Cardiac muscle cell (in vitro differentiated cells and primary cell): ENCODE data around the gene ALK. TPM values are rescaled to one million over a fixed set of nuclear protein-coding genes. Genes with fewer than 3 reads are reported as not detected.

Source experiments
- DNase-seq, 2 donors: peaks; one replicate each; pipeline versions ENCODE4 v3.0.0 to v3.0.0-alpha.2; 2010 to 2017; ENCODE audit warnings: low read depth in 1 of 2, low spot score in 1 of 2
- H3K27ac ChIP-seq: fragments of 200-600 bp; sonication (generic); 2 replicates; pipeline ENCODE4 v1.5.1; 2016
- H3K27me3 ChIP-seq: fragments of 200-600 bp; sonication (generic); 2 replicates; pipeline ENCODE4 v1.6.0; 2016; ENCODE audit warnings: control low read depth
- H3K36me3 ChIP-seq: fragments of 200-600 bp; sonication (generic); 2 replicates; pipeline ENCODE4 v1.5.1; 2016; ENCODE audit warnings: control low read depth
- H3K4me1 ChIP-seq: fragments of 200-600 bp; sonication (generic); 2 replicates; pipeline ENCODE4 v1.8.1; 2017; ENCODE audit warnings: low read depth, mild to moderate bottlenecking, mixed run types
- H3K4me3 ChIP-seq: fragments of 200-600 bp; sonication (generic); 2 replicates; pipeline ENCODE4 v1.5.1; 2016; ENCODE audit warnings: mild to moderate bottlenecking
- H3K9me3 ChIP-seq: fragments of 200-600 bp; sonication (generic); 2 replicates; pipeline ENCODE4 v1.5.1; 2017; ENCODE audit warnings: low read depth, mild to moderate bottlenecking, control low read depth
- CTCF ChIP-seq: IDR thresholded peaks from 2 replicates; pipeline ENCODE4 v1.5.1; 2012; ENCODE audit warnings: low read depth, mild to moderate bottlenecking, low read length
- polyA plus RNA-seq: library from polyadenylated mRNA; unstranded; fragments of >200 nt; fragmentation: Nextera tagmentation; extraction: Ambion mirVana; gene quantifications from 2 replicates; pipeline ENCODE4 v1.2.1, GENCODE V29; 2016
- total RNA-seq: library from RNA; depleted of rRNA; stranded (reverse); fragments of >200 nt; gene quantifications from 2 replicates; pipeline ENCODE4 v1.2.3, GENCODE V29; 2016

ALK gene
- total and polyA plus RNA-seq, 2 experiments from 2014 or later = 1.8 to 4.3 TPM

- TF ChIP-seq CTCF = no peak
- DNase-seq = no peak
- H3K4me3 ChIP-seq = no peak overlapping the region
- H3K9me3 ChIP-seq = no peaks in the 10 kb centered on the region
- H3K27me3 ChIP-seq = peaks cover 21% of the 10 kb centered on the region
- no peaks in the 10 kb centered on the region for H3K36me3 ChIP-seq
- no peaks in the 10 kb centered on the region for H3K4me1 ChIP-seq
- no peak overlapping the region for H3K27ac ChIP-seq
These were observed 76.6 kb downstream of the ALK start for GRCh38 chr2:29844713-29845326.

DNA sequence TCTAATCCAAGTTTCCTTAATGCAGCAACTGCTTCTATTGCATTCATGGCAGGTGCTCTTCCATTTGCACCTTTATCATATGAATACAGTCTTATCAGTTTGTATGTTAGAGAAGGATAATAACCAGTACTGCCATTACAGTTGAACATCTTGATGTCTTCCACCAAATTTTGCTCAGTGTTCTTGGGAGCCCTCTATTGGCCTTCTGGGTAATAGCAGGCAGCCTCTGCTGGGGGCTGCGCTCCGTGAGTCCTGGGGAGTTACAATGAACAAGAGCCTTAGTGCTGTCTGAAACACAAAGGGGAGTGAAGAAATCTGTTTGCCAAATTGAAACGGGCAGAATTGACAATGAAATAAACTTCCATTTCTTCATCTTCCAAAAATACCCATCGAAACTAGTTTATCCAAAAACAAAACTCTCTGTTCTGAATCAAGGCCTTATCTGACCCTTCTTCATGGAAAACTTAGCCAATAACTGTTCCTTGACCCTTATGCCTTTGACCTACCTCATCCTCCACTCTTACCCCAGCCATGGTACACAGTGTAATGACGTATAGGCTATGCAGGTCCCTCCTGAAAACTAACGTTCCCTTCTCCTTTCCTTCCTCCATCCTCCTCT lies 79.9 kb downstream of the ALK start:
- H3K27me3 ChIP-seq = peaks cover 17% of the 10 kb centered on the region
- H3K4me1 ChIP-seq = no peaks in the 10 kb centered on the region
- TF ChIP-seq CTCF = peak; percentile 93
- peak; percentile 42 to 56 for DNase-seq
- H3K9me3 ChIP-seq = no peaks in the 10 kb centered on the region
- H3K4me3 ChIP-seq = no peak overlapping the region
- H3K27ac ChIP-seq = no peak overlapping the region
- H3K36me3 ChIP-seq = no peaks in the 10 kb centered on the region

- Histone ChIP-seq H3K27ac (no peak overlapping the region), H3K4me1 (no peaks in the 10 kb centered on the region), H3K4me3 (no peak overlapping the region), H3K27me3 (peaks cover 17% of the 10 kb centered on the region), H3K9me3 (no peaks in the 10 kb centered on the region), H3K36me3 (no peaks in the 10 kb centered on the region)
- no peak for DNase-seq
- TF ChIP-seq CTCF = no peak
These were observed 82.1 kb downstream of the ALK start for GRCh38 chr2:29839306-29839705.

DNA sequence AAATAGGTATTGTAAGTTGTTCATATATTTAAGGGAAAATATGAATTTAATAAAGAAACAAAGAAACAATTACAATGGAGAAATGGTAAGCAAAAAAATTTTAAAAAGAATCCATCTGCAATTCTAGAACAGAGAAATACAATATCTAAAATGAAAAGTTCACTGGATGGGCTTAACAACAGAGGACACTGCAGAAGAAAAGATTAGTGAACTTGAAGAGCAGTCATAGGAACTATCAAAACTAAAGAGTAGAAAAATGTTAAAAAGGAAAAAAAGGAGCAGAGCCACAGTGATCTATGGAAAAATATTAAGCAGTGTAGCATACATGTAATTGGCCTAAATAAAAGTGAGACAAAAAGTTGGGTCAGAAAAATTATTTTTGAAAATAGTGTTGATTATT lies 83.5 kb downstream of the ALK start:
- Histone ChIP-seq H3K27ac (no peak overlapping the region), H3K4me3 (no peak overlapping the region), H3K9me3 (no peaks in the 10 kb centered on the region), H3K4me1 (no peaks in the 10 kb centered on the region), H3K27me3 (peaks cover 14% of the 10 kb centered on the region), H3K36me3 (no peaks in the 10 kb centered on the region)
- no peak for DNase-seq
- no peak for TF ChIP-seq CTCF

DNA sequence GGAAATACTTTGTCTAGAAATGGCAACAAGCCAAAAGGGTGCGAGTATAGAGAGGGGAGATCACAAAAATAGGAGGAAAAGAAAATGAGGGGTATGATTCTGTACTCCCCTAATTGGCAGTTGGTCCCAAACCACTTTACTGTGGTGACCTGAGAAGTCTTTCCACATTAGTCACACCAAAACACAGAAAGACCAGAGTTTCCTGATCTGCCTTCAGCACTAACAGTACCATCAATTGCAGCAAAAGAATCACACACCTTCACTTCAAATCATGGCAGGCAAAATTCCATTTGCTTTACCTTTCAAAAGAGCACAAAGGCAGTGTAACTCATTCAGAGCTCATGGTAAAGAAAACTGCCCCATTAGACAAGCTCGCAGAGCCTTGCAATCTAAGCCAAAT lies 86.8 kb downstream of the ALK start:
- Histone ChIP-seq H3K4me1 (no peaks in the 10 kb centered on the region), H3K36me3 (no peaks in the 10 kb centered on the region), H3K27ac (no peak overlapping the region), H3K9me3 (no peaks in the 10 kb centered on the region), H3K27me3 (peaks cover 9% of the 10 kb centered on the region), H3K4me3 (no peak overlapping the region)
- no peak for TF ChIP-seq CTCF
- DNase-seq = no peak
